ENCODE results near the gene TCF4.

- TF ChIP-seq POLR2AphosphoS5 (IDR thresholded peaks at IDR 0.05) (no peak), CTCF (IDR thresholded peaks at IDR 0.05) (no peak), POLR2A (IDR thresholded peaks at IDR 0.05) (no peak)
Measured at GRCh38 chr18:55489034-55489986, 98.7 kb downstream of the TCF4 start.

Measured in suprapubic skin (tissue), 4 donors.